Fibroblast of skin of right quadriceps (primary cell): ENCODE measurements around the gene SPDYC.
A peak's percentile ranks its signal among the peaks of the same experiment; 100 is the strongest.
"Not testable (repeated sequence)": the region's sequence is repeated elsewhere in the genome, so short reads cannot be mapped to it uniquely, and the experiment has no call there.

ENCODE experiments used
- DNase-seq: peaks from one replicate; pipeline ENCODE4 v3.0.0-alpha.2; 2013

Gene SPDYC

DNA sequence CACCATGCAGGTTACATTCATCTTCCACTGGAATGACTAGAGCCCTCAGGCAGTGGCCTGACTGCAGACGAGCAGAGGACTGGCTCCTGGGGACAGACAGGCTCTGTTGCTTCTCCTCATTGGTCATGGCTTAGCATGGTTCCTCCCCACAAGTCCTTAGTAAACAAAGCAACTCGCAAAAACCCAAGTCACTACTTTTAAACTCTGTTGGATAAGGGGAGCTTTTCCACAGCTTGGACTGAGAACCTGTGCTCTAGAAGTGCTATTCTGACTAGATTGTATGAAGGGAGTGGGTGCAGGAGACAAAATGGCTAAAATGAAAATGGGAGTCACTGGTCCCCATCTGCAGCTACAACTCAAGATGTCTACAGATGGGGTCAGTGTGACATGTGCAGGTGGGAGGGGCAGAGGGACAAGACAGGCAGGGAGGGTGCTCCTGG lies 4.6 kb downstream of the SPDYC start:
- DNase-seq: not testable (repeated sequence)

DNA sequence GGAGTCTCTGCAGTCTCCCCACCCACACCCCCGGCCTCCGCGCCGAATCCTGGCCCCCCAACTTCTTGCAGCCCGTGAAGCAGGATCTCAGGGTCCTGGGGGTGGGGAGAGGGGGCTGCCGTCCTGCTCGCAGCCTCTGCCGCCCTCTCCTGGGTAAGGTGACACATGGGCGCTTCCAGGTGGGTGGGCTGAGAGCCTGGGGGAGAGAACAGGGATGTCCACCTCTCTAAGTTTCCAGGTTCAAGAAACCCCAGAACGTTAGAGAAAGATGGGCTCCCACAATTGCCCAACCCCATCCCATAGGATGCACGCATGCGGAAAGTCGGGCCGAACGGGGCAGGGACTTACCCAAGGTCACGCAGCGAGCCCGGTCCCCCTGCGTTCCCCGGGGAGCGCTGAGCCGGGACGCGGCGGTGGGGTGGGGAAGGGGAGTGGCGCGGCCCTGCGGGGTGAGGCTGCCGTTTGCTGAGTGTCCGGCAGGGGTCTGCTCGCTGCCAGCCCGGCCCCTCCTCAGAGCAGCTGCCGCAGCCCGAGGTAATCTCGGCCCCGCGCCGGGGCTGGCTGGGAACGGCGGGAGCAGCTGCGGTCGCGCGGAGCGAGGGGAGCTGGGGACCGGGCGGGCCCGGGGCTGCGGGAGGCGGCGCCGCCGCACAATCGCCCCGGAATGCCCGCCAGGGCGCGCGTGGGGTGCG lies 11.0 kb downstream of the SPDYC start:
- peak; percentile 57 for DNase-seq

DNA sequence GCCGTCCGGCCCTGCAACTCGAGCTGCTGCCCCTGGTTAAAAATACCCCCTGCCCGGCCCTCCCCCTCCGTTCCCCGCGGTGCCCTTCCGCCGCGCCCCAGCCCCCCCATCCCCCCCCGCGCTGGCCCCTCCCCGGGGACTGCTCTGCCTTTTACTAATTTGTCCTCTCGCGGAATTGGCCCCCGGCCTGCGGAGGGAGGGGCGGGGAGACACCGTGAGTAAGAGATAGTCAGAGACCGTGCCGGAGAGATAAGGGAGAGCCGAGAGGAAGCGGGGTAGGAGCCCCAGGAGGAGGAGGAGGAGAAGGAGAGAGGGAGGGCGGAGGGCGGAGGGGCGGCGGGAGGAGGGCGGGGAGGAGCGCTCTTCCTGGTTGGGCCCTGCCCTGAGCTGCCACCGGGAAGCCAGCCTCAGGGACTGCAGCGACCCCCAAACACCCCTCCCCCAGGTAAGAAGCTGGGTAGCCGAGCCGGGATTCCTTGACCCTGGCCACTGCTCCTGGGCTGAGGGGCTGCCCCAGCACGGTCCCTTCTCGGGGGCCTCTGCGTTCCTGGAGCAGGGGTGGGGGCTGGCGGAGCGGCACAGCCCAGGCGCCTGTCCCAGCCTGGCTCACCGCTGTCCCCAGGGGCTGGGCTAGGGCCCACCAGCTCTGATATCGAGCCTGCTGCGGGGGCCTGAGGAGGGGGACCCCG lies 11.7 kb downstream of the SPDYC start, which contains the start of gene CAPN1:
CAPN1 (plus strand) TSS at position 360 of the 689 bp plus-strand sequence. CDS start 774 bp downstream, outside the sequence.
- DNase-seq: peak; percentile 93

DNA sequence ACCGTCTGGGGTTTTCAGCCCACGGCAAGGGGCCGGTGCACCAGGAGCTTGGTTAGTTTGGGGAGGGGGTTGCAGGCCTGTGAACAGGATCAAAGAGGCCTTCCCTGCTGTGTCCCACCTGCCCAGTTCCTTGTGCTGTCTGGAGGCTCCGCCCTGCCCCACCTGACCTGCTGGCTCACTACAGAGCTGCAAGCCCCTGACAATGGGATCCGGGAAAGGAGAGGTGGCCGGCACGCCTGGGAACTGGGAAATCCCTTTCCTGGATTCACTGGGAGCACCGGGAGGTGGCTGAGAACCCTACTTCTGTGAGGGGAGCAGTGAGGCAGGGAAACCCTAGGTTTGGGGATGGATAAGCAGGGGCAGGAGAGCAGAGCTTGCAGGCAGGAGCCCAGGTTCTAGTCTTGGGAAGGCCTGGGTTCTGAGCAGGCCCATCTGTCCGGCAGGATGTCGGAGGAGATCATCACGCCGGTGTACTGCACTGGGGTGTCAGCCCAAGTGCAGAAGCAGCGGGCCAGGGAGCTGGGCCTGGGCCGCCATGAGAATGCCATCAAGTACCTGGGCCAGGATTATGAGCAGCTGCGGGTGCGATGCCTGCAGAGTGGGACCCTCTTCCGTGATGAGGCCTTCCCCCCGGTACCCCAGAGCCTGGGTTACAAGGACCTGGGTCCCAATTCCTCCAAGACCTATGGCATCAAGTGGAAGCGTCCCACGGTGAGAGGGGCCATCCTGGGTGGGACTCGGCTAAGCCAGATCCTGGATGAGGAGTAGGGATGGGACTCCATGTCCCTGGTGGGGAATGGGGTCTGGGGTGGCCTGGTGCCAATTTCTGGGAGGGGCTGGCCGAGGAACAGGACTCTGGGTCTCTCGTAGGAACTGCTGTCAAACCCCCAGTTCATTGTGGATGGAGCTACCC lies 12.5 kb downstream of the SPDYC start:
- DNase-seq: no peak

DNA sequence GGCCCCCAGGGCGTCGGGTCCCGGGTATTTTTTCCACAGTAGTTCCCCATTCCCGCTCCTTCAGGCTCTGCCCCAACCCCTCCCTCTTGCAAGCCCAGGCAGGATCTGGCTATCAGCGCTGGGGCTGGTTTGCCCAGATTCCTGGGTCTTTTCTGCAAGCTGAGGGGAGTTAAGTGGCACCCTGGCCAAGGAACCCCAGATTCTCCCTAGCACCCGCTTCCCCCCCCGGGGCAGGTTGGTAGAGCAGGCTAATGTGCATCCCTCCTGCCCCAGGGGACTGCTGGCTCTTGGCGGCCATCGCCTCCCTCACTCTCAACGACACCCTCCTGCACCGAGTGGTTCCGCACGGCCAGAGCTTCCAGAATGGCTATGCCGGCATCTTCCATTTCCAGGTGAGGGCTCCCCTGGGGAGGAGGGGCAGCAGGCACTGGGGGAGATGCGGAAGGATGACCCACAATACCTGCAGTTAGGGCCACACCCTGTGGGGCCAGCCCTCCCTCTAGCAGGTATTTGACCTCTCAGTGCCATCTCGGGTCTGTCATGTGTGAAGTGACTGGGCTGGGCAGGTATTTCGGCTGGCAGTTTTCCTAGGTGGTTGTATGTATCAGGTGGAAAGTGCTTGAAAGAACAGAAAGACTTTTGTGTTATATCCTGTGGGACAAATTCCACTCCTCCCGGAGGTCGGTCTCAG lies 13.3 kb downstream of the SPDYC start:
- DNase-seq: no peak

DNA sequence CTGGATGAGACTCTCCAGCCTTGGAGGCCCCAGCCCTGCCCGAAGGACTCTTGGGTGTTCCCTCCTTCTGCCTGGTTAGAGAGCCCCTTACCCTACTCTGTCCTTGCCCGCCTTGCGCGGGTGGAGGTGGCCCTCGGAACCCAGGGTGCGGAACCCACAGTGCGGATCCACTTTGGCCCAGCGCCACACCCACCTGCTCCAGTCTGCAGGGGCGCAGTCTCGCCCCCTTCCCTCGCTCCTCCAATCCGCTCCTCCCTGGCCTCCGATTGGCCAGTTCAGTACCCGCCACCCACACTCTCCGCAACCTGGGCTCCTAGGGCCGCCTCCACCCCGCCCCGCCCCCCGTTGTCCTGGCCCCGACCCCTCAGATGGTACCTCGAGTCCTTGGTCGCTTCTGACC lies 14.1 kb downstream of the SPDYC start:
- DNase-seq: no peak

DNA sequence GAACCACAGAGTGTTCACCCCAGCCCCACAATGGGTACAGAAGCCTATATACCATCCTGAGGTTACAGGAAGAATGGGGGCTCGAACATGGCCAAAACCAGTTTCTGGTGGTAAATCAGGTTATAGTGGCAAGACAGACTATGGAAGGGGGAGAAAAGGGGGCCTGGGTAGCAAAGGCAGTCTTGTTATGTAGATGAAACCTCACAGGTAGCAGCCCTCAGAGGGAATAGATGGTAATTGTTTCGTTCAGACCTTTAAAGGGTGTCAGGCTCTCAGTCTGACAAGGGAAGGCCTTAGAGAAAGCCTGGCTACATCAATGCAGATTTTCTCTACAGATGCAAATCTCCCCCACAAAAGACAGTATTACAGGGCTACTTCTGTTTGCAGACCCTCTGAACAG lies 15.1 kb downstream of the SPDYC start:
- no peak for DNase-seq

DNA sequence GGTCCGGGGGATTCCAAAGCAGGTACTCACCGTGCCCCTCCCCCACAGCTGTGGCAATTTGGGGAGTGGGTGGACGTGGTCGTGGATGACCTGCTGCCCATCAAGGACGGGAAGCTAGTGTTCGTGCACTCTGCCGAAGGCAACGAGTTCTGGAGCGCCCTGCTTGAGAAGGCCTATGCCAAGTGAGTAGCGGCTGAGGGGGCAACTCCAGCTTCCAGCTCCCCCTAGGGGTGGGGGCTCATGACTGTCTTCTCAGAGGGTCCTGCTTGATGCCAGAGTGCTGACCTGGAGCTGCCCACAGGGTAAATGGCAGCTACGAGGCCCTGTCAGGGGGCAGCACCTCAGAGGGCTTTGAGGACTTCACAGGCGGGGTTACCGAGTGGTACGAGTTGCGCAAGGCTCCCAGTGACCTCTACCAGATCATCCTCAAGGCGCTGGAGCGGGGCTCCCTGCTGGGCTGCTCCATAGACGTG lies 15.9 kb downstream of the SPDYC start:
- DNase-seq: no peak

DNA sequence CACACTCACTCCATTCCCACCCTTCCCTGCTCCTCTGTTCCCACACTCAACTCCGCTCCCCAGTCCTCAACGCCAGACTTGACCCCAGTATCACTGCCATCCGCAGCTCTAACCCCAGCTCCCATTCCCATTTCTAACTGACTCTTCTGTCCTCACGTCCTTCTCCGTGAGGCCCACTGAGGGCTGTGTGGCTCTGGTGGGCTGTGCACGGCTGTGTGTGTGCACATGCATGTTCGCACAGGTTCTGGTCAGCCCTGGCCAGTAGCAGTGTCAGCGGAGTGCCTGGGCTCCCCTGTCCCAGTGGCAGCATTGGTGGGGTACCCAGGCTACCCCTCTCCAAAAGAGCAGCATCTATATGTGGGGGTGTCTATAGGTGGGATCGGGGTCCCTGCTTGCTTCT lies 16.7 kb downstream of the SPDYC start:
- DNase-seq: no peak

DNA sequence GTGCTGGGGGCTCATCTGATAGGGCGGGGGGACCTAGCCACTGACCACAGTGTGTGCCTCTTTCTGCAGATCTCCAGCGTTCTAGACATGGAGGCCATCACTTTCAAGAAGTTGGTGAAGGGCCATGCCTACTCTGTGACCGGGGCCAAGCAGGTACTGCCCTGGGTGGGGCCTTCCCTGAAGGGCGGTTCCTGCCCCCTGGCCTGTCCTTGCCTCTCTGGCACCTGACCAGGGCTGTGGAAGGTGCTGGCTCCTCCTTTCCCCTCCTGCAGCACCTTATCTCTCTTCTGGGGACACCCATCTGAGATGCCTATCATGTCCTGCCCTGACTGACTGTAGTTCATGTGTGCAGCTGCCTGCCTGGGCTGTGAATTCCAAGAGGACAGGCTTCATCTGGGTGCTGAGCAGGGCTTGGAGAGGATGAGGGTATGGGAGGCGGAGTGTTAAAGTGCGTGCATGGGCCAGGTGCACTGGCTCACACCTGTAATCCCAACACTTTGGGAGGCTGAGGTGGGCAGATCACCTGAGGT lies 17.2 kb downstream of the SPDYC start:
- DNase-seq: no peak

DNA sequence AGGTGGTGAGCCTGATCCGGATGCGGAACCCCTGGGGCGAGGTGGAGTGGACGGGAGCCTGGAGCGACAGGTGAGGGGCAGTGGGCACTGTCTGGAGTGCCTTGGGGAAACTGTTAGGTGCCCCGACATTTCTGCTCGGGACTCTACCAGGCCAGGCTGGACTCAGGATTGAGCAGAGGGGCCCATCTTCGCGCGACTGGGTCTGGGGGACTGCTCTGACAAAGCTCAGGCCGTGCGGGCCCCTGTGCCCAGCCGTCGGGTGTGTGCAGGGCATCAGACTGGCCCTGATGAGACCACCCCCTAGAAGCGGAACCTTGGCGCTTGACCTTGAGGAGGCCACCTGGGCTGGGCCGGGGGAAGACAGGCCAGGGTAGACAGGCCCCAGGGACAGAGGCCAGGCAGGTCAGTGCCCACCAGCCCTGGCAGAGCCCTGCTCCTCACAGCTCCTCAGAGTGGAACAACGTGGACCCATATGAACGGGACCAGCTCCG lies 18.0 kb downstream of the SPDYC start:
- no peak for DNase-seq

DNA sequence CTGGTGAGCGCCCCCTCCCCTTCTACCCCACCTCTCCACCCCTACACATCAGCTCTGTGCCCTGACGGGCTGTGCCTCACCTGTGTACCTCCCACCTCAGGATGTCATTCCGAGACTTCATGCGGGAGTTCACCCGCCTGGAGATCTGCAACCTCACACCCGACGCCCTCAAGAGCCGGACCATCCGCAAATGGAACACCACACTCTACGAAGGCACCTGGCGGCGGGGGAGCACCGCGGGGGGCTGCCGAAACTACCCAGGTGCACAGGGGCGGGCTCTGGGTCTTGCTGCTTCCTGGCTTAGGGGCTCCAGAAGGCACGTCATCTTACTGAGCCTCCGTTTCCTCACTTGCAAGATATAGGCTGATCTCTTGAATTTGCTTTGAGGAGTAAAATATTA lies 18.5 kb downstream of the SPDYC start:
- DNase-seq: no peak

DNA sequence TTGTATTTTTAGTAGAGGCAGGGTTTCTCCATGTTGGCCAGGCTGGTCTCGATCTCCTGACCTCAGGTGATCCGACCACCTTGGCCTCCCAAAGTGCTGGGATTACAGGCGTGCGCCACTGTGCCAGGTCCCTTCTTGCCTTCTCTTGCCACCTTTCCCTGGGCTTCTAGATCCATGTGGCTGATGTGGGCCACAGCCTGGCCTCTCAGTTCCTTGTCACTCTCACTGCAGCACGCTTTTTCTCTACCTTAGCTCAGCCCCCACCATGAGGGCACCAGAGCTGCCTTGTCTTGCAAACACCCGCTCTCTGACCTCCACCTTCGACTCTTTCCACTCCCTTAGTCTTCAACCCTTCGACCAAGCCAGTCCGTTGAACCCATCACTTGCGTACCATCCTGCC lies 19.2 kb downstream of the SPDYC start:
- no peak for DNase-seq

DNA sequence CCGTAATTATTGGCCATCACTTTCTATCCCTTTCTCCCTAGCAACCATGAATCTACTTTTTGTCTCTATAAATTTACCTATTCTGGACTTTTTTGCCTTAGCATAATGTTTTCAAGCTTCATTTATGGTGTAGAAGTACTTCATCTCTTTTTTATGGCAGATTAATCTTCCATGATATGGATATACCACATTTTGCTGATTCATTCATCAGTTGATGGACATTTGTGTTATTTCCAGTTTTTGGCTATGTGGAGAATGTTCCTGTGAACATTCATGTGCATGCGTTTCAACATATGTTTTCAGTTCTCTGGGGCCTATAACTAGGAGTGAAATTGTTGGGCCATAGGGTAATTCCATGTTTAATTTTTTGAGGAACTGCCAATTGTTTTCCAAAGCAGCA lies 24.5 kb downstream of the SPDYC start:
- no peak for DNase-seq

DNA sequence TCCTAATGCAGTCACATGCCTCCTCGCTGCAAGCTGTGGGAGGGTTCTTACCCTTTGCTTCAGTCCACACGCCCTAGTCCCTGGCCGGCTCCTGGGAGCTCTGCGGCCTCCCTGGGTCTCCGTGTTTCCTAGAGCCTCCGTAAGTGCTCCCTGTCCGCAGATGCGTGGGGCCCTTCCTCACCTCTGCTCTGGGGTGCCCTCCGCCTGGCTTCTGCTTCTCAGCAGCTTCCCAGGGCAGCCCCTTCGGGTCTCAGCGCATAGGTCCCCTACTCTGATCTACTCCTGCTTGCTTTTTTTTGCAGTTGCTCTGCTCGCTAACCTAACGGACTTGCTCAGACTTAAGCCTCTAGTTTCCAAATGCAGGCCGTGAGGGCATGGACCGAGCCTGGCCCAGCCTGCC lies 34.1 kb downstream of the SPDYC start:
- DNase-seq: no peak

DNA sequence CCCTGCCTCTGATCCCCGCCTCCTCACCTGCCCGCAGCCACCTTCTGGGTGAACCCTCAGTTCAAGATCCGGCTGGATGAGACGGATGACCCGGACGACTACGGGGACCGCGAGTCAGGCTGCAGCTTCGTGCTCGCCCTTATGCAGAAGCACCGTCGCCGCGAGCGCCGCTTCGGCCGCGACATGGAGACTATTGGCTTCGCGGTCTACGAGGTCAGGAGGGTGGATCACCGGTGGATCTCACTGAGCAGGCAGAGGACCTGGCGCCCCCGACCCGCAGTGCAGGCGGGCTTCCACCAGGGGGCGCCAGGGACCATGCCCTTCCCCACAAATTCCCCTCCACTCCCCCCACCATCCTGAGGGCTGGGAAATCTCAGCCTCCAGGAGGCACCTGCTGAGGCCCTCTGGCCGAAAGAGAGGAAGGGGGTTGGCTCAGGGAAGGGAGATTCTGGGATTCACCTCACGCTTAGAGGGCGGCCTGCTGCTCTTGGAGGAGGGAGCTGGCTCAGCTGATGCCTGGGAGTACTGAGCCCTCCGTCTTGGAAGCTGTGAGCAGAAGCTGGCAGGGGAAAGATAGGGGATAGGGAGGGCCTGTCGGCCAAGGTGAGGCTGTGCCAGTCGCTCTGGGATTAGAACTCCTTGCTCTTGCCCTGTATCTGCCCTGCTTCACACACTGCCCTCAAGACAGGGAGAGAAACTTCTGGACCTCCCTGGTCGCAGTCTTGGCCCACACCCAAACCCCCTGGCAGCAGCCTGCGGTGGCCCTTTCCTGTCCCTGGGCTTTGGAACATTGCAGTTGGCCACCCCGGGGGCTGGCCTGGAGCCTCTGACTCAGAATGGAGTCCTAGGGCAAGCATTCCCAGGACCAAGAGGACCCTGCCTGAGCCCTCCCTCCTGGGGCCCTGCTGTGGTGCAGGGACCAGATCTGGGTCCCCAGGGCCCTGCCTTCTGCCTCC lies 34.9 kb downstream of the SPDYC start:
- peak; percentile 19 for DNase-seq

DNA sequence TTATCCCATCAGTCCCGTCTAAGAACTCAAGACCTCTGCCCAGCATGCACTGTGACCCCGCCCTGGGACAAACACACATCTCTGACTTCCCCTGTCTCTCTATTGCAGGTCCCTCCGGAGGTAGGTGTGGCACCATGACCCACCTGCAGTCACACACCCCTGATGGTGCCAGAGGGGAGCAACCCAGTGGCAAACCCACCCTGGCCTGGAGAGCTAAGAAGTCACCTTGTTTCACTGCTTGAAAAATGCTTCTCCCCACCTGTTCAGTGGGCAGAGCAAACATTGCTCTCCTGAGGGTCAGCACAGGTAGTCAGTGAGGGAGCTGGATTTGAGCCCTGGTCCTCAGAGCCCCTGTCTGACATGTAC lies 35.6 kb downstream of the SPDYC start:
- DNase-seq: no peak

DNA sequence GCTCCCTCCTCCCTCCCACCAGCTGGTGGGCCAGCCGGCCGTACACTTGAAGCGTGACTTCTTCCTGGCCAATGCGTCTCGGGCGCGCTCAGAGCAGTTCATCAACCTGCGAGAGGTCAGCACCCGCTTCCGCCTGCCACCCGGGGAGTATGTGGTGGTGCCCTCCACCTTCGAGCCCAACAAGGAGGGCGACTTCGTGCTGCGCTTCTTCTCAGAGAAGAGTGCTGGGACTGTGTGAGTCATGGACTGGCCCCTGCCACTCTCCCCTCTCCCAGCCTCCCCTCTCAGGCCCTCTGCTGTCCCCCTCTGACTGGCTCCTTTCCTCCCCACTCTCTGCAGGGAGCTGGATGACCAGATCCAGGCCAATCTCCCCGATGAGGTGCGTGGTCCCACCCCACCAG lies 36.4 kb downstream of the SPDYC start:
- no peak for DNase-seq

DNA sequence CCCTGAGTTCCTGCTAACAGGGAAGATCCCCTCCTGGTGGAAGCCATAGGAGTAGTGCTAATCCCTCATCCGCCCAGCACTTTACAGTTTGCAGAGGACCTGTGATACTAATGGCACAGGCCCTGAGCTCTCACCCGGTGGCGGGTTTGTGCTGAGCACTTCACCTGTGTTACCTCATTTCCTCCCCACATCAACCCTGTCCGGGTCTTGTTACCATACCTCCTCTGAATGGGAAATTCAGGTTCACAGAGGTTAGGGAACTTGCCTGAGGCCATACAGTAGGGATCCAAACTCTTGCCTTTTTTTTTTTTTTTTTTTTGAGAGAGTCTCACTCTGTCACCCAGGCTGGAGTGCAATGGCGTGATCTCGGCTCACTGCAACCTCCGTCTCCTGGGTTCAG lies 36.9 kb downstream of the SPDYC start:
- no peak for DNase-seq

DNA sequence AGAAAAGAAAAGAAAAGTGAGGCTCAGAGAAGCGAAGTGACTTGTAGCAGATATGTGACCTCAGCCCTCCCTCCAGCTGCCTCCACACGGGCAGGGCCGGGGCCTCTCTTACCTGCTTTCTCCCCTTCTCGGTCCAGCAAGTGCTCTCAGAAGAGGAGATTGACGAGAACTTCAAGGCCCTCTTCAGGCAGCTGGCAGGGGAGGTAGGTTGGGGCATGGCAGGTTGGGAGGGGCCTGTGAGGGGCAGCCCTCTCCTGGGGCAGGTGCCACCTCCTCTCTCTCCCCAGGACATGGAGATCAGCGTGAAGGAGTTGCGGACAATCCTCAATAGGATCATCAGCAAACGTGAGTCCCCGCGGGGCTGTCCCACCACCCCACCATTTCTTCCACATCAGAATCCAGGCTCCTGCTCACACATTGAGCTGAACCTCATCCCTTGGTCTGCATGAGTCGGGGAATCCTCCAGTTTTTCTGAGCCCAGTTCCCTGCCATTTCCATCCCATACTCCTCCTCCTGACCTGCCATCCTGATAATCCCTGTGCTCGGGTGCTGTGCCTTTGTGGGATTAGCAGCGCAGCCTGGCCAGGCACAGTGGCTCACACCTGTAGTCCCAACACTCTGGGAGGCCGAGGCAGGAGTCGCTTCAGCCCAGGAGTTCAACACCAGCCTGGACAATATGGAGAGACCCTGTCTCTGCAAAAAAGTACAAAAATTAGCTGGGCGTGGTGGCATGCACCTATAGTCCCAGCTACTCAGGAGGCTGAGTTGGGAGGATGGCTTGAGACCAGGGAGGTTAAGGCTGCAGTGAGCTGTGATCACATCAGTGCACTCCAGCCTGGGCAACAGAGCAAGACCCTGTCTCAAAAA lies 38.1 kb downstream of the SPDYC start:
- no peak for DNase-seq
